Esophagus muscularis mucosa (tissue), 4 donors: ENCODE data around the gene ADORA2A. TPM values are rescaled to one million over a fixed set of nuclear protein-coding genes. Genes with fewer than 3 reads are reported as not detected.

Experiments used
- DNase-seq: peaks from one replicate; pipeline ENCODE4 v3.0.0-alpha.2; 2017; ENCODE audit errors: extremely low spot score
- H3K27ac ChIP-seq, 4 donors: fragments of 200-600 bp; sonication (generic); replicated peaks in 1 of 4; 1 replicate in 3 of 4; 2 replicates in 1 of 4; pipeline ENCODE4 v1.5.1; 2016 to 2019; ENCODE audit warnings: mild to moderate bottlenecking in 1 of 4
- H3K27me3 ChIP-seq, 4 donors: fragments of 200-600 bp; sonication (generic); one replicate each; pipeline versions ENCODE4 v1.5.1 to v1.6.0; 2016 to 2019
- H3K36me3 ChIP-seq, 4 donors: fragments of 200-600 bp; sonication (generic); one replicate each; pipeline ENCODE4 v1.5.1; 2016 to 2019
- H3K4me1 ChIP-seq, 4 donors: fragments of 200-600 bp; sonication (generic); one replicate each; pipeline ENCODE4 v1.5.1; 2016 to 2019
- H3K4me3 ChIP-seq, 4 donors: fragments of 200-600 bp; sonication (generic); 1 replicate in 2 of 4; 2 replicates in 2 of 4; pipeline ENCODE4 v1.5.1; 2016 to 2019; ENCODE audit warnings: mild to moderate bottlenecking in 4 of 4, moderate library complexity in 1 of 4
- H3K9me3 ChIP-seq, 4 donors: fragments of 200-600 bp; sonication (generic); 1 replicate in 3 of 4; 2 replicates in 1 of 4; pipeline ENCODE4 v1.5.1; 2016 to 2019
- CTCF ChIP-seq, 3 experiments: fragments of 200-600 bp in 2 of 3; fragments of 450-650 bp in 1 of 3; sonication (generic) in 2 of 3; IDR thresholded peaks; one replicate each; pipeline ENCODE4 v1.5.1; 2017 to 2019; ENCODE audit warnings: antibody characterized with exemption in 3 of 3, mild to moderate bottlenecking in 2 of 3, moderate library complexity in 1 of 3
- EP300 ChIP-seq: sonication (generic); formaldehyde crosslinking; IDR thresholded peaks from one replicate; pipeline ENCODE4 v1.6.1; 2017; ENCODE audit warnings: antibody characterized with exemption
- POLR2A ChIP-seq: fragments of 450-650 bp; IDR thresholded peaks from one replicate; pipeline ENCODE4 v1.6.1; 2017; ENCODE audit warnings: antibody characterized with exemption, moderate library complexity, mild to moderate bottlenecking, low read depth
- POLR2AphosphoS5 ChIP-seq, 2 donors: sonication (generic); formaldehyde crosslinking; IDR thresholded peaks; one replicate each; pipeline ENCODE4 v1.6.1; 2017; ENCODE audit warnings: antibody characterized with exemption in 2 of 2
- WGBS: methylation state at CpG from one replicate; pipeline ENCODE4 v1.1.5; 2018; 5-methylcytosine and 5-hydroxymethylcytosine counted together
- intact Hi-C: fragments of 100-400 bp; cut with DNase I; formaldehyde crosslinking; loops from one replicate; pipeline ENCODE4 v1.15.1; 2023
- total RNA-seq, 4 donors: library from RNA; depleted of rRNA; stranded (reverse); fragments of >200 nt; gene quantifications; one replicate each; pipeline versions ENCODE4 v1.1.0 to v1.2.1, GENCODE V29; 2016

ADORA2A gene
- total RNA-seq, 4 donors from 2014 or later = 3.3 to 7.5 (median 4.5) TPM

- 95% methylated on average over 4 of the region's 4 CpGs for WGBS
- H3K27me3 ChIP-seq = no peaks in the 10 kb centered on the region
- no peaks in the 10 kb centered on the region for H3K9me3 ChIP-seq
- H3K36me3 ChIP-seq = peaks cover 14 to 56% (median 37%) of the 10 kb centered on the region in 4 donors
- peaks cover 27 to 45% (median 38%) of the 10 kb centered on the region in 4 donors for H3K4me1 ChIP-seq
- TF ChIP-seq EP300 (no peak), CTCF (IDR thresholded peaks at IDR 0.05) (no peak), POLR2AphosphoS5 (IDR thresholded peaks at IDR 0.05) (no peak), POLR2A (no peak)
- DNase-seq = no peak
- no peak overlapping the region for H3K27ac ChIP-seq
- no peak overlapping the region for H3K4me3 ChIP-seq
- intact Hi-C loops = no loop called here
Observed at GRCh38 chr22:24407884-24408283, 19.5 kb upstream of the ADORA2A start.

- Histone ChIP-seq H3K4me3 (no peak overlapping the region), H3K4me1 (peaks cover 19 to 38% (median 30%) of the 10 kb centered on the region in 4 donors), H3K9me3 (no peaks in the 10 kb centered on the region), H3K27ac (no peak overlapping the region), H3K27me3 (no peaks in the 10 kb centered on the region), H3K36me3 (peaks cover 18 to 62% (median 43%) of the 10 kb centered on the region in 4 donors)
- TF ChIP-seq POLR2AphosphoS5 (IDR thresholded peaks at IDR 0.05) (peak in 1 of 2 donors; percentile 9), EP300 (no peak), POLR2A (no peak), CTCF (IDR thresholded peaks at IDR 0.05) (no peak)
- intact Hi-C loops = no loop called here
- DNase-seq = no peak
- 78% methylated on average over 7 of the region's 7 CpGs for WGBS
Observed at GRCh38 chr22:24408630-24409029, 18.8 kb upstream of the ADORA2A start.

GRCh38 chr22:24409707-24410106 lies 17.7 kb upstream of the ADORA2A start:
- H3K4me3 ChIP-seq = no peak overlapping the region
- no peak for DNase-seq
- intact Hi-C loops = no loop called here
- WGBS = 83% methylated on average over 9 of the region's 9 CpGs
- H3K9me3 ChIP-seq = no peaks in the 10 kb centered on the region
- TF ChIP-seq POLR2A (no peak), CTCF (IDR thresholded peaks at IDR 0.05) (no peak), EP300 (no peak), POLR2AphosphoS5 (IDR thresholded peaks at IDR 0.05) (no peak)
- H3K36me3 ChIP-seq = peaks cover 26 to 62% (median 48%) of the 10 kb centered on the region in 4 donors
- H3K27ac ChIP-seq = no peak overlapping the region
- peaks cover 13 to 31% (median 26%) of the 10 kb centered on the region in 4 donors for H3K4me1 ChIP-seq
- H3K27me3 ChIP-seq = no peaks in the 10 kb centered on the region

- 86% methylated on average over 8 of the region's 8 CpGs for WGBS
- DNase-seq = no peak
- Histone ChIP-seq H3K27me3 (no peaks in the 10 kb centered on the region), H3K36me3 (peaks cover 32 to 66% (median 52%) of the 10 kb centered on the region in 4 donors), H3K4me3 (no peak overlapping the region), H3K4me1 (peaks cover 13 to 31% (median 23%) of the 10 kb centered on the region in 4 donors), H3K9me3 (no peaks in the 10 kb centered on the region), H3K27ac (no peak overlapping the region)
- intact Hi-C loops = no loop called here
- TF ChIP-seq POLR2A = no peak
Observed at GRCh38 chr22:24410110-24410856, 17.1 kb upstream of the ADORA2A start.

GRCh38 chr22:24411256-24412004 lies 16.0 kb upstream of the ADORA2A start:
- H3K36me3 ChIP-seq = peaks cover 44 to 75% (median 59%) of the 10 kb centered on the region in 4 donors
- peaks cover 13 to 26% (median 20%) of the 10 kb centered on the region in 4 donors for H3K4me1 ChIP-seq

More at GRCh38 chr22:24411256-24412004, 16.0 kb upstream of the ADORA2A start:
- Histone ChIP-seq H3K9me3 (no peaks in the 10 kb centered on the region), H3K27ac (no peak overlapping the region), H3K27me3 (no peaks in the 10 kb centered on the region), H3K4me3 (no peak overlapping the region)
- DNase-seq = no peak
- TF ChIP-seq POLR2A (no peak), CTCF (IDR thresholded peaks at IDR 0.05) (no peak), EP300 (no peak), POLR2AphosphoS5 (IDR thresholded peaks at IDR 0.05) (no peak)
- 84% methylated on average over 10 of the region's 10 CpGs for WGBS
- intact Hi-C loops = no loop called here
